HG02798 (cell line): Measurements from ENCODE around the gene BLM.
A peak's percentile ranks its signal among the peaks of the same experiment; 100 is the strongest.
"Not testable (repeated sequence)": the region's sequence is repeated elsewhere in the genome, so short reads cannot be mapped to it uniquely, and the experiment has no call there.

Experiments used
- ATAC-seq: cut with Tn5 transposase; IDR thresholded peaks from one replicate; pipeline ENCODE4 v1.9.1; 2021; ENCODE audit warnings: mild to moderate bottlenecking; ENCODE audit not compliant: unreplicated experiment, poor library complexity

The BLM gene

GRCh38 chr15:90838139-90838538 is 121.0 kb downstream of the BLM start:
- ATAC-seq = no peak

- no peak for ATAC-seq
Measured at GRCh38 chr15:90838544-90838943, 121.4 kb downstream of the BLM start.

GRCh38 chr15:90839187-90840071 is 122.3 kb downstream of the BLM start:
- ATAC-seq = peak; percentile 83

GRCh38 chr15:90840157-90840855 is 123.2 kb downstream of the BLM start:
- ATAC-seq = no peak

GRCh38 chr15:90840954-90841353 is 123.8 kb downstream of the BLM start:
- ATAC-seq = no peak

GRCh38 chr15:90844696-90845095 is 127.5 kb downstream of the BLM start:
- ATAC-seq = no peak

GRCh38 chr15:90845201-90845949 is 128.2 kb downstream of the BLM start:
- ATAC-seq = peak; percentile 82

GRCh38 chr15:90849424-90849823 is 132.3 kb downstream of the BLM start:
- not testable (repeated sequence) for ATAC-seq

- ATAC-seq = no peak
Measured at GRCh38 chr15:90851114-90851513, 134.0 kb downstream of the BLM start.

GRCh38 chr15:90851940-90852339 is 134.8 kb downstream of the BLM start:
- no peak for ATAC-seq

GRCh38 chr15:90855139-90855538 is 138.0 kb downstream of the BLM start:
- ATAC-seq = no peak

GRCh38 chr15:90857337-90857736 is 140.2 kb downstream of the BLM start:
- no peak for ATAC-seq

- no peak for ATAC-seq
Measured at GRCh38 chr15:90857883-90858443, 140.8 kb downstream of the BLM start.

- ATAC-seq = no peak
Measured at GRCh38 chr15:90859234-90860131, 142.3 kb downstream of the BLM start.

- no peak for ATAC-seq
Measured at GRCh38 chr15:90860450-90860849, 143.3 kb downstream of the BLM start.

GRCh38 chr15:90860942-90861675 is 144.0 kb downstream of the BLM start:
- ATAC-seq = no peak

- ATAC-seq = no peak
Measured at GRCh38 chr15:90862487-90862886, 145.3 kb downstream of the BLM start.

GRCh38 chr15:90862964-90863778 is 146.0 kb downstream of the BLM start:
- no peak for ATAC-seq
